ENCODE results near the gene GPR65.

Gene GPR65

GRCh38 chr14:87999277-87999676, 5.7 kb upstream of the GPR65 start:
- Histone ChIP-seq H3K36me3 (no peaks in the 10 kb centered on the region), H3K4me1 (peaks cover 33% of the 10 kb centered on the region), H3K27me3 (no peaks in the 10 kb centered on the region), H4K20me1 (no peaks in the 10 kb centered on the region), H3K27ac (no peak overlapping the region), H3K4me3 (no peak overlapping the region), H3K4me2 (no peak overlapping the region), H3K9ac (no peak overlapping the region), H3K9me3 (peaks cover 13% of the 10 kb centered on the region)
- TF ChIP-seq Cebpa-rat (IDR thresholded peaks at IDR 0.05): no peak

- H3K4me3 ChIP-seq: no peak overlapping the region
- no peaks in the 10 kb centered on the region for H3K9me3 ChIP-seq
- peaks cover 52% of the 10 kb centered on the region for H3K4me1 ChIP-seq
- no peaks in the 10 kb centered on the region for H3K27me3 ChIP-seq
- no peak overlapping the region for H3K27ac ChIP-seq
- TF ChIP-seq Cebpa-rat (IDR thresholded peaks at IDR 0.05): no peak
- H3K36me3 ChIP-seq: no peaks in the 10 kb centered on the region
- peak overlapping the region; percentile 44 for H3K4me2 ChIP-seq
- H3K9ac ChIP-seq: no peak overlapping the region
- no peaks in the 10 kb centered on the region for H4K20me1 ChIP-seq
These were observed 2.4 kb upstream of the GPR65 start for GRCh38 chr14:88002421-88003075.

GRCh38 chr14:88003425-88003824, 1.5 kb upstream of the GPR65 start:
- TF ChIP-seq Cebpa-rat (IDR thresholded peaks at IDR 0.05): no peak
- Histone ChIP-seq H3K4me1 (peaks cover 61% of the 10 kb centered on the region), H3K27ac (no peak overlapping the region), H3K36me3 (no peaks in the 10 kb centered on the region), H4K20me1 (no peaks in the 10 kb centered on the region), H3K27me3 (no peaks in the 10 kb centered on the region), H3K4me3 (no peak overlapping the region), H3K9ac (no peak overlapping the region), H3K9me3 (no peaks in the 10 kb centered on the region), H3K4me2 (peak overlapping the region; percentile 44; the same call in 1 of the 2 replicates)

GRCh38 chr14:88004506-88005036, 364 bp upstream of the GPR65 start:
- Histone ChIP-seq H3K27me3 (no peaks in the 10 kb centered on the region), H4K20me1 (no peaks in the 10 kb centered on the region), H3K4me2 (peak overlapping the region; percentile 81), H3K9me3 (no peaks in the 10 kb centered on the region), H3K4me3 (peak overlapping the region; percentile 63; the same call in 1 of the 2 replicates), H3K4me1 (peaks cover 68% of the 10 kb centered on the region), H3K36me3 (no peaks in the 10 kb centered on the region), H3K27ac (no peak overlapping the region), H3K9ac (no peak overlapping the region)
- no peak for TF ChIP-seq Cebpa-rat (IDR thresholded peaks at IDR 0.05)

GRCh38 chr14:88005978-88006851, 1.3 kb downstream of the GPR65 start:
- peak overlapping the region; percentile 81 for H3K4me2 ChIP-seq
- H3K27me3 ChIP-seq: no peaks in the 10 kb centered on the region
- 0 out of 2 replicates have a peak, but pooled peaks cover 4% of the 10 kb centered on the region for H3K36me3 ChIP-seq
- TF ChIP-seq Cebpa-rat (IDR thresholded peaks at IDR 0.05): no peak; the same call in 1 of the 2 replicates
- H4K20me1 ChIP-seq: no peaks in the 10 kb centered on the region
- peak overlapping the region; percentile 47; the same call in 1 of the 2 replicates for H3K9ac ChIP-seq
- peak overlapping the region; percentile 57 for H3K27ac ChIP-seq
- peaks cover 68% of the 10 kb centered on the region for H3K4me1 ChIP-seq
- peak overlapping the region; percentile 63 for H3K4me3 ChIP-seq
- no peaks in the 10 kb centered on the region for H3K9me3 ChIP-seq

GRCh38 chr14:88007608-88008007, 2.7 kb downstream of the GPR65 start:
- Histone ChIP-seq H3K4me1 (peaks cover 61% of the 10 kb centered on the region), H3K9ac (no peak overlapping the region), H3K9me3 (no peaks in the 10 kb centered on the region), H3K4me2 (no peak overlapping the region), H3K4me3 (no peak overlapping the region), H4K20me1 (no peaks in the 10 kb centered on the region), H3K27me3 (no peaks in the 10 kb centered on the region), H3K36me3 (0 out of 2 replicates have a peak, but pooled peaks cover 8% of the 10 kb centered on the region), H3K27ac (no peak overlapping the region)
- TF ChIP-seq Cebpa-rat (IDR thresholded peaks at IDR 0.05): no peak

GRCh38 chr14:88008039-88008742, 3.3 kb downstream of the GPR65 start:
- Histone ChIP-seq H3K27ac (no peak overlapping the region), H3K9me3 (no peaks in the 10 kb centered on the region), H3K4me2 (peak overlapping the region; percentile 12), H3K9ac (no peak overlapping the region), H3K36me3 (0 out of 2 replicates have a peak, but pooled peaks cover 8% of the 10 kb centered on the region), H3K27me3 (no peaks in the 10 kb centered on the region), H3K4me1 (peaks cover 55% of the 10 kb centered on the region), H3K4me3 (no peak overlapping the region), H4K20me1 (no peaks in the 10 kb centered on the region)
- TF ChIP-seq Cebpa-rat (IDR thresholded peaks at IDR 0.05): no peak

GRCh38 chr14:88009486-88009885, 4.6 kb downstream of the GPR65 start:
- Histone ChIP-seq H3K36me3 (0 out of 2 replicates have a peak, but pooled peaks cover 8% of the 10 kb centered on the region), H3K27me3 (no peaks in the 10 kb centered on the region), H4K20me1 (no peaks in the 10 kb centered on the region), H3K9me3 (no peaks in the 10 kb centered on the region), H3K27ac (no peak overlapping the region), H3K4me1 (peaks cover 51% of the 10 kb centered on the region), H3K4me2 (no peak overlapping the region), H3K4me3 (no peak overlapping the region), H3K9ac (no peak overlapping the region)
- TF ChIP-seq Cebpa-rat (IDR thresholded peaks at IDR 0.05): no peak

- H4K20me1 ChIP-seq: no peaks in the 10 kb centered on the region
- peaks cover 44% of the 10 kb centered on the region for H3K4me1 ChIP-seq
- no peaks in the 10 kb centered on the region for H3K27me3 ChIP-seq
- no peak for TF ChIP-seq Cebpa-rat (IDR thresholded peaks at IDR 0.05)
- no peak overlapping the region for H3K27ac ChIP-seq
- no peak overlapping the region for H3K4me3 ChIP-seq
- H3K9me3 ChIP-seq: no peaks in the 10 kb centered on the region
- no peak overlapping the region for H3K9ac ChIP-seq
- 0 out of 2 replicates have a peak, but pooled peaks cover 8% of the 10 kb centered on the region for H3K36me3 ChIP-seq
- H3K4me2 ChIP-seq: no peak overlapping the region
These were observed 5.4 kb downstream of the GPR65 start for GRCh38 chr14:88010331-88010730.

Data from BLaER1 (cell line).